ENCODE measurements around the gene GZMM. TPM values are rescaled to one million over a fixed set of nuclear protein-coding genes. Genes with fewer than 3 reads are reported as not detected.

The GZMM gene
- total RNA-seq, 4 donors from 2014 or later: 0.49 TPM; not detected in 3

- in situ Hi-C loops (cut with MboI; ENCODE audit: low sequenced_read_pairs in 4 of 4): no loop called here
- no peak overlapping the region for H3K27ac ChIP-seq
These were observed 29.6 kb upstream of the GZMM start for GRCh38 chr19:514166-514663.

GRCh38 chr19:517721-518597 is 25.9 kb upstream of the GZMM start:
- H3K27ac ChIP-seq: no peak overlapping the region
- no peaks in the 10 kb centered on the region for H3K36me3 ChIP-seq
- no peaks in the 10 kb centered on the region for H3K4me1 ChIP-seq
- no peaks in the 10 kb centered on the region for H3K9me3 ChIP-seq
- H3K27me3 ChIP-seq: no peaks in the 10 kb centered on the region
- in situ Hi-C loops (cut with MboI; ENCODE audit: low sequenced_read_pairs in 4 of 4) (no loop called here), intact Hi-C loops (cut with DNase I; ENCODE audit: low total_unique reads) (no loop called here)
- H3K4me3 ChIP-seq: no peak overlapping the region
- TF ChIP-seq CTCF (IDR thresholded peaks at IDR 0.05 in 4 of 5, conservative IDR thresholded peaks at IDR 0.05 in 1 of 5) (no peak), POLR2A (IDR thresholded peaks at IDR 0.05) (no peak)
- ATAC-seq (no peak), DNase-seq (no peak)

More at GRCh38 chr19:514166-514663, 29.6 kb upstream of the GZMM start:
- Histone ChIP-seq H3K4me3 (no peak overlapping the region), H3K36me3 (peaks cover 0 to 6% of the 10 kb centered on the region in 2 donors), H3K4me1 (peaks cover 0 to 6% of the 10 kb centered on the region in 2 donors), H3K9me3 (no peaks in the 10 kb centered on the region), H3K27me3 (no peaks in the 10 kb centered on the region)
- DNase-seq: no peak
- intact Hi-C loops (cut with DNase I; ENCODE audit: low total_unique reads): no loop called here
- no peak for ATAC-seq
- no peak for TF ChIP-seq POLR2A (IDR thresholded peaks at IDR 0.05)
- TF ChIP-seq CTCF (IDR thresholded peaks at IDR 0.05 in 4 of 5, conservative IDR thresholded peaks at IDR 0.05 in 1 of 5): no peak

- H3K27ac ChIP-seq: no peak overlapping the region
- no peak for DNase-seq
- TF ChIP-seq POLR2A (IDR thresholded peaks at IDR 0.05) (no peak), CTCF (IDR thresholded peaks at IDR 0.05 in 4 of 5, conservative IDR thresholded peaks at IDR 0.05 in 1 of 5) (no peak)
- no peaks in the 10 kb centered on the region for H3K27me3 ChIP-seq
- ATAC-seq: no peak
- intact Hi-C loops (cut with DNase I; ENCODE audit: low total_unique reads): no loop called here
- no peaks in the 10 kb centered on the region for H3K9me3 ChIP-seq
- no peak overlapping the region for H3K4me3 ChIP-seq
- H3K36me3 ChIP-seq: no peaks in the 10 kb centered on the region
- H3K4me1 ChIP-seq: no peaks in the 10 kb centered on the region
- in situ Hi-C loops (cut with MboI; ENCODE audit: low sequenced_read_pairs in 4 of 4): no loop called here
These were observed 25.1 kb upstream of the GZMM start for GRCh38 chr19:518598-519231.

GRCh38 chr19:519449-519865 is 24.4 kb upstream of the GZMM start:
- H3K36me3 ChIP-seq: no peaks in the 10 kb centered on the region
- no peaks in the 10 kb centered on the region for H3K9me3 ChIP-seq
- TF ChIP-seq CTCF (IDR thresholded peaks at IDR 0.05 in 4 of 5, conservative IDR thresholded peaks at IDR 0.05 in 1 of 5) (no peak), POLR2A (IDR thresholded peaks at IDR 0.05) (no peak)
- H3K4me1 ChIP-seq: no peaks in the 10 kb centered on the region
- ATAC-seq (no peak), DNase-seq (no peak)
- no peak overlapping the region for H3K27ac ChIP-seq
- intact Hi-C loops (cut with DNase I; ENCODE audit: low total_unique reads) (no loop called here), in situ Hi-C loops (cut with MboI; ENCODE audit: low sequenced_read_pairs in 4 of 4) (no loop called here)
- H3K4me3 ChIP-seq: no peak overlapping the region
- H3K27me3 ChIP-seq: no peaks in the 10 kb centered on the region

Data from gastrocnemius medialis (tissue), 4 donors.